Stimulated activated CD4-positive, alpha-beta T cell treated with anti-CD3 and anti-CD28 coated beads, Interleukin-15, amount 100 ng/mL, for 48 hours (primary cell): ENCODE data around the gene SLC25A6.
"Not testable (repeated sequence)": the region's sequence is repeated elsewhere in the genome, so short reads cannot be mapped to it uniquely, and the experiment has no call there.

ENCODE experiments used
- DNase-seq, 2 donors: peaks; one replicate each; pipeline ENCODE4 v3.0.0-alpha.2; 2020; ENCODE audit warnings: low read depth in 2 of 2

Gene SLC25A6

GRCh38 chrX:1391707-1392375 lies at the start of gene SLC25A6:
Gene SLC25A6 (minus strand): TSS chrX:1392113. CDS start chrX:1392009, 104 bp downstream.
- DNase-seq, result peak; percentile 99

DNA sequence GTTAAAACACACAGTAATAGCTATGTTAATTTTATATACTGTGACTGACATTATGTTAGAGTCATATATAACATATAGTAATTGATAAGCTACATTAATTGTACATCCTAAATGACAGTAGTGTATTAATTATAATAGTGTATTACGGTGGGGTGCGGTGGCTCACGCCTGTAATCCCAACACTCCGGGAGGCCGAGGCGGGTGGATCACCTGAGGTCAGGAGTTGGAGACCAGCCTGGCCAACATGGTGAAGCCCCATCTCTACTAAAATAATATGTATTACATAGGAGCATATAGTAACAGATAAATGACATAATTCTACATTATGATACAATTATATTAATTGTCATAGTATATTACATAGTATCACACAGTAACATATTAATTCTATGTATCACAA lies 48.6 kb upstream of the SLC25A6 start:
- no peak for DNase-seq

DNA sequence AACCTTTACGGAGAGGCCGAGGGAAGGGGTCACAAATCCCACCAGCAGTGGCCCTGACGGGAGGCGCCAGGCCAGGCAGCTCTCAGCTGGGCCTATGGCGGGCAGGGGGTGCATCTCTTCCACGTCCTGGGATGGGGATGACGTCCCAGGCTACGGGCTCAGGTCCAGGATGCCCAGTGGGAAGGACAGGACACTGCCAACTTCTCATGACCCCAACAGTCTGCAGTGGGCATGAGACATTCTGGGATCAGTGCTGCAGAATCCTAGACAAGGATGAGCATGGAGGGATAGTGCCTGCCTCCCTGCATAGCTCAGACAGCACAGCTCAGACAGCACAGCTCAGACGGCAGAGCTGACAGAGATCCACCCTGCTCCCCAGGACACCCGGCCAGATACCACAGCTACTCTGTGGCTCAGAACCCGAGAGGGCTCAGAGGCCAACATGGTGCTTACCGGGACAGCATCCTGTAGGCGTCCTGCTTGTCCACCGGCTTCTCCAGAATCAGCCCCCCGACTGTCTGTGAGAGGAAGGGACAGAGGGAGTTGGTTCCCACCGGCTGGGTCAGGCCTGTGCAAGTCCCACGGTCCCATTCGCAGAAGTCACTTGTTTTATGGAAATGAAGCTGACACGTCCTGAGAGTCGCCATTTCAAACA lies 43.5 kb upstream of the SLC25A6 start:
- DNase-seq, result no peak

GRCh38 chrX:1434871-1435240 lies 42.9 kb upstream of the SLC25A6 start:
- no peak for DNase-seq

DNA sequence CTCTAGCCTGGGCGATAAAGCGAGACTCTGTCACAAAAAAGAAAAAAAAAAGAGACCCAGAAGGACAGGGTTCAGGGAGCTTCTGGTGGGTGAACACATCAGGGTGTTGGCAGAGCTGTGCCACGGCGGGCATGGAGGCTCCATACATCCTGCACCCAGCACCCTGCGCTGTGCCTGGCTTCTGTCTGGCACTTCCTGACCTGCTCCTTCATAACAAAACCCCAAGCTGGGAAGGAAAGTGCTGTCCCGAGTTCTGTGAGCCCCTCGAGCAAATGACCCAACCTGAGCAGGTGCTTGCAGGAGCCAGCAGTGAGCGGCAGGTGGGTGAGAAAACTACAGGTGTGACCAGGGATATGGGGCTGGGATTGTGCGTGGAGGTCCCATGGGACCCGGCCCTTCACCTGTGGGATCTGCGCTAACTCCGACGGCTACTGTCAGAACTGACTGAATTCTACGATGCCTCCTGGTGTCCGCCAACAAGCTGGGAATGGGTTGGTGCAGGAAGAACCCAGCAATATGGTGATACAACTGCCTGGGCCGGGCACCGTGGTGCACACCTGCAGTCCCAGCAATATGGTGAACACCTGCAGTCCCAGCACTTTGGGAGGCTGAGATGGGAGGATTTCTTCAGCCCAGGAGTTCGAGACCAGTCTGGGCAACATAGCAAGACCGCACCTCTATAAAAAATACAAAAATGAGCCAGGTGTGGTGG lies 41.9 kb upstream of the SLC25A6 start:
- DNase-seq, result no peak

DNA sequence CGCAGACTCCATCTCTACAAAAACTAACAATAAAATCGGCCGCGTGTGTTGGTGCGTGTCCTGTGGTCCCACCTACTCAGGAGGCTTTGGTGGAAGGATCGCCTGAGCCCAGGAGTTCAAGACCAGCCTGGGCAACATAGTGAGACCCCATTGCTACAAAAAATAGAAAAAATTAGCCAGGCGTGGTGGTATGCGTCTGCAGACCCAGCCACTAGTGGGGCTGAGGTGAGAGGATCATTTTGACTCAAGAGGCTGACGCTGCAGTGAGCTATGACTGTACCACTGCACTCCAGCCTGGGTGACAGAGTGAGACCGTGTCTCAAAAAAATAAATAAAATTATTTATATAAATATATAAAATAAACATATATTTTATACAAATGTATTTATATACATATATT lies 38.5 kb upstream of the SLC25A6 start:
- DNase-seq, result no peak

- no peak for DNase-seq
Measured at GRCh38 chrX:1427756-1428155, 35.8 kb upstream of the SLC25A6 start.

DNA sequence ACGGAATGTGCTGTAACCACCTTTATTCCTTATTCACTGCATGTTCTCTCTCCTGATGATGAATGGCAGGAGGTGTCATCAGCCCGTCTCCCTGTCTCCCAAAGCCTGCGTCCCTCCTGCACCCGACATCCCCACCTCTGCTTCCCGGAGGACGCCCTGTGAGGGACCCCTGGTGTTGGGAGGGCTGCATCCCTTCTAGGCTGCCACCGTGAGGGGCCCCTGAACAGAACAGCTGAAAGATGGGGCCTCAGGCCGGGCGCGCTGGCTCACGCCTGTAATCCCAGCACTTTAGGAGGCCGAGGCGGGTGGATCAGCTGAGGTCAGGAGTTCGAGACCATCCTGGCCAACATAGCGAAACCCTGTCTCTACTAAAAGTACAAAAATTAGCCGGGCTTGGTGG lies 34.4 kb upstream of the SLC25A6 start:
- not testable (repeated sequence) for DNase-seq

- DNase-seq, result no peak
Measured at GRCh38 chrX:1425381-1425780, 33.5 kb upstream of the SLC25A6 start.

DNA sequence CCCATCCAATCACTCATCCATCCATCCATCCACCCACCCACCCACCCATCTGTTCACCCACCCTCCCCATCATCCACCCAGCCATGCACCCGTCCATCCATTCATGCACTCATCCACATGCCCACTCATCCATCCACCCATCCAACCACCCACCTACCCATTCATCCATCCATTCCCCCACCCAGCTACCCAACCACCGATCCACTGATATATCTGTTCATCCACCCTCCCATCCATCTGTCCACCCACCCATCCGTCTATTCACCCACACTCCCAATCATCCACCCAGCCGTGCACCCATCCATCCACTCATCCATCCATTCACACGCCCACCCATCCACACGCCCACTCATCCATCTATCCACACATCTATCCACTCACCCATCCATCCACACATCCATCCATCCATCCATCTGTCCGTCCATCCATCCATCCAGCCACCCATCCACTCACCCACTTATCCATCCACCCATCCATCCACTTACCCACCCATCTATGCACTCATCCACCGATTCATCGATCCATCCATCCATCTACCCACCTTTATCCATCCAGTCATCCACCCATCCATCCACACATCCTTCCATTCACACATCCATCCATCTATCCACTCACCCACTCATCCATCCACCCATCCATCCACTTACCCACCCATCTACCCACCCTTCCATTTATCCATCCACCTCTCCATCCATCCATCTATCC lies 32.4 kb upstream of the SLC25A6 start:
- DNase-seq, result no peak

- no peak for DNase-seq
Measured at GRCh38 chrX:1423215-1423614, 31.3 kb upstream of the SLC25A6 start.

GRCh38 chrX:1422135-1422465 lies 30.2 kb upstream of the SLC25A6 start:
- DNase-seq, result no peak

GRCh38 chrX:1421433-1422134 lies 29.7 kb upstream of the SLC25A6 start:
- no peak for DNase-seq

DNA sequence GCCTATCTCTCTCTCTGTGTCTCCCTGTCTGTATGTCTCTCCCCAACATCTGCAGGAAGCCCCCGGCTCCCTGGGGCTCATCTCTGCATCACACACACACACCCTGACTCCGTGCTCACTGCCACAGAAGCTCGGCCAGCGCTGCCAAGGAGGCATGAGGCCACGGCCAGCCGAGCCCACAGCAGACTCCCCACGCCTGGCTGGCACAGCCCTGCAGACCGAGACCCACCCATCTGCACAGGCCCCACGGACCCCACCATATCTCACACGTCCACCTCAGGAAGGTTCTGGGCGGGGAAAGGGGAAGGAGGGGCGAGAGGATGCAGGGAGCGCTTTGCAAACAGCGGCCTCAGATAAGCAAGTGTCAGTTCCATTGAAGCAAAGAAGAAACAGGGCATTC lies 28.5 kb upstream of the SLC25A6 start:
- no peak for DNase-seq

GRCh38 chrX:1419545-1420355 lies 27.8 kb upstream of the SLC25A6 start:
- no peak for DNase-seq

GRCh38 chrX:1418901-1419544 lies 27.1 kb upstream of the SLC25A6 start:
- DNase-seq, result no peak

- DNase-seq, result no peak
Measured at GRCh38 chrX:1417921-1418771, 26.2 kb upstream of the SLC25A6 start.

DNA sequence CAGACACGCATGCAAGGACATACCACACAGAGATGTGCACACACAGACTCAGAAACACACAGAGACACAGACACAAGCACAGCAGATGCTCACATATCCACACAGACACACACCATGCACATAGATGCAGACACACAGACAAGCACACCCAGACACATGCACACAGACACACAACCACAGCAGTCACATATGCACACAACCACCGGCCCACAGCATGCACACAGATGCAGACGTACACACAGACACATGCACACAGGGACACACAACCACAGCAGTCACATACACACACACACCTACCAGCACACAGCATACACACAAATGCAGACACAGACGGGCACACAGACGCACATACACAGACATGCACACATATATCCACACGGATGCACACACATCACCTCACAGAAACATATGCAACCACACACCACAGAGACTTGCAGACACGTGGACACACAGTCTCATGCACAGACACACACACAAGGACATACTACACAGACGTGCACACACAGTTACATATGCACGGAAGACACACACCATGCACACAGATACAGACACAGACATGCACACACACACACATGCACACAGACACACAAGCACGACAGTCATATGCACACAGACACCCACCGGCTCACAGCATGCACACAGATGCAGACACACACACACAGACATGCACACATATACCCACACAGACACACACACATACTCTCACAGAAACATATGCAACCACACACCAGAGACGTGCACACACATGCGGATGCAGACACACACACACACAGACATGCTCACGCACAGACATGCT lies 25.2 kb upstream of the SLC25A6 start:
- no peak for DNase-seq

DNA sequence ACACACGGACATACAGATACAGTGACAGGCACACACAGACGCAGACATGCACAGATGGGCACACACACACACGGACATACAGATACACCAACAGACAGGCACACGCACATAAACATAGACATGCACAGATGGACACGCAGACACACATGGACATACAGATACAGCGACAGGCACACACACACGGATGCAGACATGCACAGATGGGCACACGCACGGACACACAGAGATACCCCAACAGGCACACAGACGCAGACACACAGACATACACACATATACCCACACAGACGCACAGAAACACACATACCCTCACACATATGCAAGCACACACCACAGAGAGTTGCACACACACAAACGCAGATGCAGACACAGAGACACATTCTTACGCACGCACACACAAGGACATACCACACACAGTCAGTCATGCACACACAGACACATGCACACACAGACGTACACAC lies 24.4 kb upstream of the SLC25A6 start:
- DNase-seq, result no peak
